PC-9 (cell line): ENCODE data around the gene GP1BB.

Experiments
- CTCF ChIP-seq: fragments of 200-600 bp; sonication (generic); conservative IDR thresholded peaks from 2 replicates; pipeline ENCODE4 v1.6.1; 2017; ENCODE audit warnings: mixed run types, antibody characterized with exemption, mild to moderate bottlenecking, moderate library complexity
- EZH2 ChIP-seq: fragments of 200-600 bp; sonication (generic); IDR thresholded peaks from 2 replicates; pipeline ENCODE4 v1.8.0; 2017; ENCODE audit warnings: antibody characterized with exemption, low read depth

GRCh38 chr22:19719050-19719482, 4.3 kb upstream of the GP1BB start:
- no peak for TF ChIP-seq CTCF
- no peak for TF ChIP-seq EZH2
